ENCODE data around the gene GIMAP7.

DNA sequence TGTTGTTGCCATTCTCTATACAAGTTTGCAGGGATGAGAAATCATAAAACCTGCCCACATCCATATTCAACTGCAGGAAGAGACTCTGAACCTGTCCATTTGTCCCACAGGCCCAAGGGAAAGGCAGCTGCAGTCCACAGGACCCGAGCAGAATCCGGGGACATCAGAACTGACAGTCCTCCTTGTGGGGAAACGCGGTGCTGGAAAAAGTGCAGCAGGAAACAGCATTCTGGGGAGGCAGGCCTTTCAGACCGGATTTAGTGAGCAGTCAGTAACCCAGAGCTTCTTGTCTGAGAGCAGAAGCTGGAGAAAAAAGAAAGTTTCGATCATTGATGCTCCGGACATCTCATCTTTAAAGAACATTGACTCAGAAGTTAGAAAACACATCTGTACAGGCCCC lies 40.8 kb upstream of the GIMAP7 start:
- TF ChIP-seq, protein P1, sequence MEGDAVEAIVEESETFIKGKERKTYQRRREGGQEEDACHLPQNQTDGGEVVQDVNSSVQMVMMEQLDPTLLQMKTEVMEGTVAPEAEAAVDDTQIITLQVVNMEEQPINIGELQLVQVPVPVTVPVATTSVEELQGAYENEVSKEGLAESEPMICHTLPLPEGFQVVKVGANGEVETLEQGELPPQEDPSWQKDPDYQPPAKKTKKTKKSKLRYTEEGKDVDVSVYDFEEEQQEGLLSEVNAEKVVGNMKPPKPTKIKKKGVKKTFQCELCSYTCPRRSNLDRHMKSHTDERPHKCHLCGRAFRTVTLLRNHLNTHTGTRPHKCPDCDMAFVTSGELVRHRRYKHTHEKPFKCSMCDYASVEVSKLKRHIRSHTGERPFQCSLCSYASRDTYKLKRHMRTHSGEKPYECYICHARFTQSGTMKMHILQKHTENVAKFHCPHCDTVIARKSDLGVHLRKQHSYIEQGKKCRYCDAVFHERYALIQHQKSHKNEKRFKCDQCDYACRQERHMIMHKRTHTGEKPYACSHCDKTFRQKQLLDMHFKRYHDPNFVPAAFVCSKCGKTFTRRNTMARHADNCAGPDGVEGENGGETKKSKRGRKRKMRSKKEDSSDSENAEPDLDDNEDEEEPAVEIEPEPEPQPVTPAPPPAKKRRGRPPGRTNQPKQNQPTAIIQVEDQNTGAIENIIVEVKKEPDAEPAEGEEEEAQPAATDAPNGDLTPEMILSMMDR (IDR thresholded peaks at IDR 0.05) = no peak
- TF ChIP-seq POLR2A (IDR thresholded peaks at IDR 0.05) = no peak

Measured in body of pancreas (tissue), 4 donors.